DND-41 (cell line): ENCODE results near the gene ING2.

Source experiments
- ATAC-seq: fragments of 200-7000 bp; cut with Tn5 transposase; 3 replicates; pipeline ENCODE4 v1.9.1; 2021; ENCODE audit warnings: low read depth; ENCODE audit not compliant: insufficient read depth
- DNase-seq: peaks from one replicate; pipeline ENCODE4 v3.0.0-alpha.2; 2020
- H2AFZ ChIP-seq: 2 replicates; pipeline ENCODE4 v1.6.0; 2012; ENCODE audit warnings: low read depth, low read length
- H3K27ac ChIP-seq: 2 replicates; pipeline ENCODE4 v1.5.1; 2012; ENCODE audit warnings: low read length, inconsistent platforms
- H3K27me3 ChIP-seq: fragments of 200-600 bp; sonication (generic); 2 replicates; pipeline ENCODE4 v1.6.0; 2012; ENCODE audit warnings: low read length, mild to moderate bottlenecking, inconsistent platforms; ENCODE audit not compliant: insufficient read depth, poor library complexity
- H3K36me3 ChIP-seq: 2 replicates; pipeline ENCODE4 v1.5.1; 2012; ENCODE audit warnings: low read length, inconsistent platforms; ENCODE audit not compliant: insufficient read depth
- H3K4me1 ChIP-seq: 2 replicates; pipeline ENCODE4 v1.5.1; 2012; ENCODE audit warnings: mild to moderate bottlenecking, low read length; ENCODE audit not compliant: insufficient read depth
- H3K4me2 ChIP-seq: 2 replicates; pipeline ENCODE4 v1.6.0; 2012; ENCODE audit warnings: mild to moderate bottlenecking, moderate library complexity, low read length, inconsistent platforms; ENCODE audit not compliant: insufficient read depth
- H3K4me3 ChIP-seq, 2 experiments: fragments of 200-600 bp in 1 of 2; shearing (Covaris generic) in 1 of 2; 2 replicates each; pipeline ENCODE4 v1.5.1; 2012 to 2016; ENCODE audit warnings: inconsistent platforms in 2 of 2, low read length in 2 of 2, mild to moderate bottlenecking in 2 of 2, low read depth in 1 of 2, moderate library complexity in 1 of 2
- H3K79me2 ChIP-seq: 2 replicates; pipeline ENCODE4 v1.6.0; 2012; ENCODE audit warnings: low read length, inconsistent platforms; ENCODE audit not compliant: insufficient read depth
- H3K9ac ChIP-seq: 2 replicates; pipeline ENCODE4 v1.6.0; 2012; ENCODE audit warnings: low read depth, mild to moderate bottlenecking, inconsistent platforms, low read length, moderate library complexity
- H3K9me3 ChIP-seq: 2 replicates; pipeline ENCODE4 v1.5.1; 2012; ENCODE audit warnings: low read length, moderate library complexity, mild to moderate bottlenecking, inconsistent platforms; ENCODE audit not compliant: insufficient read depth, severe bottlenecking
- H4K20me1 ChIP-seq: 2 replicates; pipeline ENCODE4 v1.6.0; 2012; ENCODE audit warnings: low read length; ENCODE audit not compliant: insufficient read depth
- EZH2 ChIP-seq: IDR thresholded peaks from 3 replicates; pipeline ENCODE4 v1.6.1; 2012; ENCODE audit warnings: borderline replicate concordance, low read depth, mild to moderate bottlenecking, moderate library complexity, low read length, inconsistent platforms; ENCODE audit not compliant: severe bottlenecking
- TF ChIP-seq, protein P1 (sequence below): IDR thresholded peaks from 2 replicates; pipeline ENCODE4 v1.5.1; 2012; ENCODE audit warnings: borderline replicate concordance, low read length, moderate library complexity, mild to moderate bottlenecking; ENCODE audit not compliant: poor library complexity, severe bottlenecking; ENCODE audit errors: extremely low read depth

Gene ING2

DNA sequence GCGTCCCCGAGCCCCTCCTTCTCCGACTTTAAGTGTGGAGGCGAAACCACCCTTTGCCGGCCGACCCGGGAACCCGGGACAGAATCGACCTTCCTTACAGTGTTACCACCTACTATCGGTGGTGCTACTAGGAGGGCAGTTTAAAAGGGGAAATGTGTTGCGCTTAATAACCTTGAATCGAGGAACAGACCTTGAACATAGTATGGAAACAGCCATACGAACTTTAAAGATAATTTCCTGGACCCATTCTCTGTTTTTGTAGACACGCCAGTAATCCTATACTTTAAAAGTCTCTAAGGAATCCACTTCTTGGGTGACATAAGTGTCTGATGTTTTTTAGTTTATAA is 1.5 kb downstream of the ING2 start:
- Histone ChIP-seq H3K4me3 (peak overlapping the region; percentile 86 to 95), H3K79me2 (peaks cover 79% of the 10 kb centered on the region), H3K4me1 (peaks cover 29% of the 10 kb centered on the region), H3K36me3 (peaks cover 18% of the 10 kb centered on the region), H3K4me2 (peak overlapping the region; percentile 81), H3K27ac (peak overlapping the region; percentile 97), H3K9me3 (no peaks in the 10 kb centered on the region), H3K27me3 (no peaks in the 10 kb centered on the region), H2AFZ (peak overlapping the region; percentile 83; the same call in 1 of the 2 replicates), H3K9ac (peak overlapping the region; percentile 97), H4K20me1 (peaks cover 40% of the 10 kb centered on the region)
- no peak for TF ChIP-seq EZH2
- TF ChIP-seq, protein P1, sequence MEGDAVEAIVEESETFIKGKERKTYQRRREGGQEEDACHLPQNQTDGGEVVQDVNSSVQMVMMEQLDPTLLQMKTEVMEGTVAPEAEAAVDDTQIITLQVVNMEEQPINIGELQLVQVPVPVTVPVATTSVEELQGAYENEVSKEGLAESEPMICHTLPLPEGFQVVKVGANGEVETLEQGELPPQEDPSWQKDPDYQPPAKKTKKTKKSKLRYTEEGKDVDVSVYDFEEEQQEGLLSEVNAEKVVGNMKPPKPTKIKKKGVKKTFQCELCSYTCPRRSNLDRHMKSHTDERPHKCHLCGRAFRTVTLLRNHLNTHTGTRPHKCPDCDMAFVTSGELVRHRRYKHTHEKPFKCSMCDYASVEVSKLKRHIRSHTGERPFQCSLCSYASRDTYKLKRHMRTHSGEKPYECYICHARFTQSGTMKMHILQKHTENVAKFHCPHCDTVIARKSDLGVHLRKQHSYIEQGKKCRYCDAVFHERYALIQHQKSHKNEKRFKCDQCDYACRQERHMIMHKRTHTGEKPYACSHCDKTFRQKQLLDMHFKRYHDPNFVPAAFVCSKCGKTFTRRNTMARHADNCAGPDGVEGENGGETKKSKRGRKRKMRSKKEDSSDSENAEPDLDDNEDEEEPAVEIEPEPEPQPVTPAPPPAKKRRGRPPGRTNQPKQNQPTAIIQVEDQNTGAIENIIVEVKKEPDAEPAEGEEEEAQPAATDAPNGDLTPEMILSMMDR = no peak
- no peak for ATAC-seq
- DNase-seq = no peak

DNA sequence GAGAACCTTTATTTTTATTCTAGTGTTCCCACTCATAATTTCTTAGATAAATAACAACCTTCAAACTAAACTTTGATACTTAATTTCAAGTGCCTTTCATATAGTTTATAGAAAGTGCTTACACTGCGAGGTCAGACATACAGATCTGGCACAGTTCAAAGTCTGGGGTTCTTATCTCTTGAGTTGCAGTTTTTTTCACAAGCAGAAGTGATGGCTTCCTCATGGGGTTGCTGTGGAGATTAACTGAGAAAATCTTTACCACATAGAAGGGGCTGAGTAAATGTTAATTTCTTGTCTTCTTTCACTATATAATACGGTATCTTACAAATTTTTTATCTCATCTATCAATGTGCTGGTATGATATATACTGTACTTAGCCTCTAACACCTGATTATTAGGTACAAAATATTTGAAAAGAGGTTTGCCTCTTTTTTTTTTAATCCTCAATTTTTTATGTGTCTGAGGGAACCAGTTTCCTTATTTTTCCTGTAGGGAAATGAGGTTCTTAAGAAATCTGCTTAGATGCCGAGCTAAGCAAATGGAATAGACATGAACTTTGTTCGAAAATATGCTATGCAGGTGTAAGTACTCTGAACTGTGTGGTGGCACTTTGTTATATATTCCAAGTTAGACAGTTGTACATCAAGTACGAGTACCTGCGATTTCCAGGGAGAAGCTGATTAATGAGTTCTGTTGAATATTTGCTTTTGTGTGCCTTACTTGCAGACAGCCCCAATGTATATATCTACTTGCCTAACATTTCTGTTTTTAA is 3.3 kb downstream of the ING2 start:
- no peak overlapping the region for H3K9ac ChIP-seq
- peaks cover 39% of the 10 kb centered on the region for H4K20me1 ChIP-seq
- TF ChIP-seq, protein P1 = no peak
- no peak for TF ChIP-seq EZH2
- no peak overlapping the region for H3K27ac ChIP-seq
- H3K4me2 ChIP-seq = no peak overlapping the region
- no peaks in the 10 kb centered on the region for H3K9me3 ChIP-seq
- peaks cover 17% of the 10 kb centered on the region for H3K4me1 ChIP-seq
- H3K27me3 ChIP-seq = no peaks in the 10 kb centered on the region
- peaks cover 63% of the 10 kb centered on the region for H3K79me2 ChIP-seq
- peaks cover 31% of the 10 kb centered on the region for H3K36me3 ChIP-seq
- no peak overlapping the region for H2AFZ ChIP-seq
- ATAC-seq (no peak), DNase-seq (no peak)
- no peak overlapping the region for H3K4me3 ChIP-seq

DNA sequence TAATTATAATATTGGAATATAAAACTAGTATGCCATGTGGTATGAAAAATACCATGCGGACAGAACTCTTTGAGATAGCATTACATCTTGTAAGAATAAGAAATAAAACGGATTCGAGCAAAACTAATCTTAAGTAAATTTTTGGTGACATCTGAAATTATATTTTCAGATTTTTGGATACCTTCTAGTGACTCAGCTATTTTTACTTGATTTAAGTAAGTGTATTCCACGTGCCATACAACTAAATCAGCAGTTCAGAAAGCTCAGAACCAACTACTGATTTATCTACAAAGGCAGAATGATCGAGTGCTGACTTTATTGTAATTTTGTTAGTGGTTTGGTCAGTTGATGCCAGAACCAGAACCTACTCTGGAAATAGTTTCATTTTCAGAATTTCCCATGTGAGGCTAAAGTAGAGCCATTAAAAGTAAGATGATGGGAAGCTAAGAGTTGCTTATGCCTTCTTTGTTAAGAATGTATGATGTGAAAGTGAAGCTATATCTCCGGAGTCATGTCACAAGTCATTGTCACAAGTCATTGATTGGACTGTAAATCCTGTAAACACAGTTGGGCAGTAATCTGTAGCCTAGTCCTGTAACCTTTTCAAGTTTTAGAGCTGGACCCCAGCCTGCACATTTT is 4.0 kb downstream of the ING2 start:
- Histone ChIP-seq H3K4me2 (no peak overlapping the region), H3K79me2 (peaks cover 55% of the 10 kb centered on the region), H3K36me3 (peaks cover 31% of the 10 kb centered on the region), H3K9ac (no peak overlapping the region), H4K20me1 (peaks cover 37% of the 10 kb centered on the region), H2AFZ (no peak overlapping the region), H3K9me3 (no peaks in the 10 kb centered on the region), H3K27me3 (no peaks in the 10 kb centered on the region), H3K4me3 (no peak overlapping the region), H3K27ac (no peak overlapping the region), H3K4me1 (peaks cover 12% of the 10 kb centered on the region)
- TF ChIP-seq EZH2 = no peak
- TF ChIP-seq, protein P1 = no peak
- ATAC-seq (no peak), DNase-seq (no peak)

DNA sequence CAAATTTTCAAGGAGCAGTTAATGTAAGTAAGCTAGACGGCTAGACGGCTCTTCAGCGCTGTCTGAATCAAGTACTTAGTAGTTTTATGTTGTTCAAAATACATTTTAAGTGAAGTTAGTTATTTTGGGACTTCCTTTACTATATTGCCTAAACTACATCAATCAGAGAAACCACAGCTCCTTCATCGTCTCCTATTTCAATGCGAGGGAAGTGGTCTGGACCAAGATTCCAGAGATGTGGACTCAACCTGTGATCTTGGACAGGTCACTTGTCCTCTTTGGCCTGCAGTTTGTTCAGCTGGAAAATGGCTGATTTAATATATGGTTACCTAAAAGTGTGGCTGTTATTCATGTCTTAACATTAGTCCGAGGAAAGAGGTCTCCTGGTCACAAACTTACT is 10.6 kb downstream of the ING2 start:
- H2AFZ ChIP-seq = no peak overlapping the region
- TF ChIP-seq, protein P1 = no peak
- no peak for TF ChIP-seq EZH2
- no peak overlapping the region for H3K4me3 ChIP-seq
- H3K4me1 ChIP-seq = no peaks in the 10 kb centered on the region
- DNase-seq (no peak), ATAC-seq (no peak)
- no peak overlapping the region for H3K9ac ChIP-seq
- H3K27ac ChIP-seq = no peak overlapping the region
- peaks cover 26% of the 10 kb centered on the region for H3K36me3 ChIP-seq
- no peaks in the 10 kb centered on the region for H3K27me3 ChIP-seq
- H3K4me2 ChIP-seq = no peak overlapping the region
- no peaks in the 10 kb centered on the region for H3K9me3 ChIP-seq
- peaks cover 11% of the 10 kb centered on the region for H4K20me1 ChIP-seq
- H3K79me2 ChIP-seq = peaks cover 7% of the 10 kb centered on the region; the same call in 1 of the 2 replicates
